ENCODE results near the gene GAMT. TPM values are rescaled to one million over a fixed set of nuclear protein-coding genes. Genes with fewer than 3 reads are reported as not detected.

The GAMT gene
- total RNA-seq, 3 donors from 2014 or later: 23.6 to 40.0 (median 30.3) TPM

DNA sequence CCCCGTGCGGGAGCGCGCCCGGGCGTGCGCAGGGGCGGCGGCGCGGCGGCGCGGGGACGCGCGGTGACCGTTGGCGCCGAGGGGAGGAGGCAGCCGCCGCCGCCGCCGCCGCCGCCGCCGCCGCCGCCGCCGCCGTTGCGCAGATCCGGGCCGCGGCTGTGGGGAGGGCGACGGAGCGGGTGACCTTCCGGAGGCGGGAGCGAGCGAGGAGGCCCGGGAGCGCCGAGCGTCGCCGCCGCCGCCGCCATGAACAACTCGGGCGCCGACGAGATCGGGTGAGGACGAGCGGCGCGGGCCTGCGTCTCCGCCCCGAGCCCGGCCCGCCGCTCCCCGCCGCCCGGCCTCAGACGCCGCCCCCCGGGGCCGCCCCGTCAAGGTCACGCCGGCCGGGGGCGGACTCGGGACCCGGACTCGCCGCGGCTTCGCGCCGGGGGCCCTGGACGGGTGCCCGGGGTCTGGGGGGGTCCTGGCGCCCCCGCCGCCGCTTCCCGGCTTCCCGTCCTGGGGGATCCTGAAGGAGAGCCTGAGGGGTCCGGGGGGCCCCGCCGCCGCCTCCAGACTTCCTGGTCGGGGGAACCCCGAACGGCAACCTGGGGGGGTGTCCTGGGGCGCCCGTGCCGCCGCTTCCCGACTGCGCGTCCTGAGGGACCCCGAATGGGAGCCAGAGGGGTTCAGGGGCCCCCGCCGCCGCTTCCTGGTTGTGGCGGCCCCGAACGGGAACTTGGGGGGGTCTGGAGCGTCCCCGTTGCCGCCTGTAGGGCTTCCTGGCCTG lies 6.4 kb upstream of the GAMT start, which contains the start of gene DAZAP1:
Gene DAZAP1 (plus strand): TSS at position 59 of the 772 bp plus-strand sequence. CDS start 188 bp downstream, at position 247.
- H3K27ac ChIP-seq: peak within 1 kb of the TSS; percentile 94 to 98
- H3K4me1 ChIP-seq: peaks cover 34 to 36% of the 10 kb centered on the region in 2 donors
- peak within 1 kb of the TSS; percentile 98 to 100 (median 100) for H3K4me3 ChIP-seq
- H3K27me3 ChIP-seq: no peaks in the 10 kb centered on the region
- no peak for DNase-seq (ENCODE audit: low spot score in 2 of 2)
- intact Hi-C loops (cut with DNase I; ENCODE audit: low total_unique reads): loop anchor here (10.0 kb wide), 1 partner anchor 133 kb away; the partner anchor contains the start of gene FAM174C
- no peaks in the 10 kb centered on the region for H3K36me3 ChIP-seq
- H3K9me3 ChIP-seq: no peaks in the 10 kb centered on the region
- TF ChIP-seq POLR2AphosphoS5 (IDR thresholded peaks at IDR 0.05) (no peak), POLR2A (IDR thresholded peaks at IDR 0.05) (no peak)
- TF ChIP-seq, protein P1, sequence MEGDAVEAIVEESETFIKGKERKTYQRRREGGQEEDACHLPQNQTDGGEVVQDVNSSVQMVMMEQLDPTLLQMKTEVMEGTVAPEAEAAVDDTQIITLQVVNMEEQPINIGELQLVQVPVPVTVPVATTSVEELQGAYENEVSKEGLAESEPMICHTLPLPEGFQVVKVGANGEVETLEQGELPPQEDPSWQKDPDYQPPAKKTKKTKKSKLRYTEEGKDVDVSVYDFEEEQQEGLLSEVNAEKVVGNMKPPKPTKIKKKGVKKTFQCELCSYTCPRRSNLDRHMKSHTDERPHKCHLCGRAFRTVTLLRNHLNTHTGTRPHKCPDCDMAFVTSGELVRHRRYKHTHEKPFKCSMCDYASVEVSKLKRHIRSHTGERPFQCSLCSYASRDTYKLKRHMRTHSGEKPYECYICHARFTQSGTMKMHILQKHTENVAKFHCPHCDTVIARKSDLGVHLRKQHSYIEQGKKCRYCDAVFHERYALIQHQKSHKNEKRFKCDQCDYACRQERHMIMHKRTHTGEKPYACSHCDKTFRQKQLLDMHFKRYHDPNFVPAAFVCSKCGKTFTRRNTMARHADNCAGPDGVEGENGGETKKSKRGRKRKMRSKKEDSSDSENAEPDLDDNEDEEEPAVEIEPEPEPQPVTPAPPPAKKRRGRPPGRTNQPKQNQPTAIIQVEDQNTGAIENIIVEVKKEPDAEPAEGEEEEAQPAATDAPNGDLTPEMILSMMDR (IDR thresholded peaks at IDR 0.05): no peak

DNA sequence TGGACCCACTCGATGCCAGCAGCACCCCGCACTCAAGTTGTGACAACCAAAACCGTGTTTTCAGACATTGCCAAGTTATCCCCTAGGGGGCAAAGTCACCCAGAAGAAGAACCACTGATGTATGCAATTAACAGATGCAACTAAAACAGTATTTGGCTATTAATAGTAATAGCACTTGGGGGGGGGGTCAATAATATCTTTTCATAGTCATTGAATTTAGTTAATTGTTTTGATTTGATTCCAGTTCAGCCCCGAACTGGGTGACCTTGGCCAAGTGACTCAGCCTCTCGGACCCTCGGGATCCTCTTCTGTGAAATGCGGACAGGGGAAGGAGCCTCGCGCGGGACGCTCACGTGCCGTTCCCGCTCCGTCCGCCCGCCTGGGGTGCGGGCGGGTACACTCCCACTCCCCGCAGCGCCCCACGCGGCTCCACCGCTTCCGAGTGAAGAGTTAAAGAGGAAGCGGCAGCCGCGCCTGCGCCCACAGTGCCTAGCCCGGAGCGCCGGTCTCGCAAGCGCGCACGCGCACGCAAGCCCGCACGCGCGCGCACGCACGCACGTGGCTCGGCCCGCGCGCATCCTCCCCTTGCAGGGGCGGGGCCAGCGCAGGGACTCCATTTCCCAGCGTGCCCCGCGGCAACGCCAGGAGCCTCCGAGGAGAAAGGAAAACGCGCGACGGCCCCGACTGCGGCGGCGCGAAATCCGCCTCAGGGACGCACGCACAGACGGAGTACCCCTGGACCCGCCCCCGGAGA lies 5.6 kb upstream of the GAMT start:
- H3K9me3 ChIP-seq: no peaks in the 10 kb centered on the region
- no peaks in the 10 kb centered on the region for H3K36me3 ChIP-seq
- peak overlapping the region; percentile 98 to 100 (median 100) for H3K4me3 ChIP-seq
- intact Hi-C loops (cut with DNase I; ENCODE audit: low total_unique reads): loop anchor here (10.0 kb wide), 1 partner anchor 132 kb away; the partner anchor contains the start of gene FAM174C
- peak; percentile 99 to 100 for DNase-seq (ENCODE audit: low spot score in 2 of 2)
- TF ChIP-seq POLR2AphosphoS5 (IDR thresholded peaks at IDR 0.05) (peak; percentile 54 to 66 (median 61)), POLR2A (IDR thresholded peaks at IDR 0.05) (no peak)
- TF ChIP-seq, protein P1 (IDR thresholded peaks at IDR 0.05): peak; percentile 5 to 54 (median 38)
- peak overlapping the region; percentile 94 to 98 for H3K27ac ChIP-seq
- H3K27me3 ChIP-seq: no peaks in the 10 kb centered on the region
- peaks cover 30 to 35% of the 10 kb centered on the region in 2 donors for H3K4me1 ChIP-seq

DNA sequence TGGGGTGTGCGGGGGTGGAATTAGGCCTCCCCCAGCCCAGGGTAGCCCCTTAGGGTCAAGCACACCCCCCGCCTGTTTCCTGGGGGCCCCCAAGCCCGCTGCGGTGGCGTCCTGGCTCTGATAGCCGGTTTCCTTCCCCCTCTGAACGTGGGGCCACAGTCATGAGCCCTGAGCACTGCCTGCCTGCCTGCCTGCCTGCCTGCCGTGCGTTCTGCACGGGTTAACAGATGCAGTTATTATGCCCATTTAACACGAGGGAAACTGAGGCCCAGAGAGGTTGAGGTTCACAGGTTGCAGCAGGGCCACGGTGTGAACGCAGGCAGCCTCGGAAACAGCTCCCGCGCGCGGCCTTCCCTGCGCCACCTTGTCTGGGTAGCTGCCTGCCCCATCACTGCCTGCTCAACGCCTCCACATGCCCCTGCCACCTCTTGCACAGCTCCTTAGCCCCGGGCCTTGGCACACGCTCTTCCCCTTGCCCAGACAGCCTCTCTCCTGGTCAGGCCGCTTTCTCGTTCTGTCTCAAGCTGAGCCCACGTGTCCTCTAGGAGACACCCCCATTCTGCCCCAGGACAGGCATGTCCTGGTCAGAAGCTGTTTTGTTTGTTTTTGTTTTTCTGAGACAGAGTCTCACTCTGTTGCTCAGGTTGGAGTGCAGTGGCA lies 1.2 kb upstream of the GAMT start:
- Histone ChIP-seq H3K4me3 (peak overlapping the region in 2 of 3 donors; percentile 24 to 52), H3K4me1 (peaks cover 0 to 13% of the 10 kb centered on the region in 2 donors), H3K27me3 (no peaks in the 10 kb centered on the region), H3K27ac (peak overlapping the region; percentile 60 to 80), H3K9me3 (no peaks in the 10 kb centered on the region), H3K36me3 (no peaks in the 10 kb centered on the region)
- TF ChIP-seq, protein P1 (IDR thresholded peaks at IDR 0.05): no peak
- TF ChIP-seq POLR2AphosphoS5 (IDR thresholded peaks at IDR 0.05): peak in 1 of 3 donors; percentile 25
- no peak for TF ChIP-seq POLR2A (IDR thresholded peaks at IDR 0.05)
- DNase-seq (ENCODE audit: low spot score in 2 of 2): peak; percentile 84 to 89
- intact Hi-C loops (cut with DNase I; ENCODE audit: low total_unique reads): loop anchor here (10.0 kb wide), 1 partner anchor 128 kb away; the partner anchor contains the start of gene FAM174C

DNA sequence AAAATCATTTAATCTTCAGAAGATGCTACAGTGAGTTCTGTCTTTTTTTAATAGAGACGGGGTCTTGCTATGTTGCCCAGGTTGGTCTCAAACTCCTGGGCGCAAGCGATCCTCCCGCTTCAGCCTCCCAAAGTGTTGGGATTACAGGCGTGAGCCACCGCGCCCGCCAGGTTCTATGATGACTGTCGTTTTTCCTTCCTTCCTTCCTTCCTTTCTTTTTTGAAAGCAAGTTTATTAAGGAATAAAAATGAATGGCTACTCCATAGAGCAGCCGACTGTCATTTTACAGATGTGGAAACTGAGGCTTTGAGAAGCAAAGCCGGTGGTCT lies 511 bp upstream of the GAMT start:
- intact Hi-C loops (cut with DNase I; ENCODE audit: low total_unique reads): loop anchor here (10.0 kb wide), 1 partner anchor 127 kb away; the partner anchor contains the start of gene FAM174C
- H3K4me1 ChIP-seq: peaks cover 0 to 13% of the 10 kb centered on the region in 2 donors
- peak overlapping the region; percentile 55 to 90 (median 75) for H3K4me3 ChIP-seq
- peak overlapping the region; percentile 60 to 80 for H3K27ac ChIP-seq
- DNase-seq (ENCODE audit: low spot score in 2 of 2): no peak
- no peaks in the 10 kb centered on the region for H3K9me3 ChIP-seq
- H3K27me3 ChIP-seq: no peaks in the 10 kb centered on the region
- TF ChIP-seq POLR2A (IDR thresholded peaks at IDR 0.05): no peak
- TF ChIP-seq, protein P1 (IDR thresholded peaks at IDR 0.05): no peak
- TF ChIP-seq POLR2AphosphoS5 (IDR thresholded peaks at IDR 0.05): no peak
- no peaks in the 10 kb centered on the region for H3K36me3 ChIP-seq
